ENCODE measurements around the gene KCNC2.

The KCNC2 gene

DNA sequence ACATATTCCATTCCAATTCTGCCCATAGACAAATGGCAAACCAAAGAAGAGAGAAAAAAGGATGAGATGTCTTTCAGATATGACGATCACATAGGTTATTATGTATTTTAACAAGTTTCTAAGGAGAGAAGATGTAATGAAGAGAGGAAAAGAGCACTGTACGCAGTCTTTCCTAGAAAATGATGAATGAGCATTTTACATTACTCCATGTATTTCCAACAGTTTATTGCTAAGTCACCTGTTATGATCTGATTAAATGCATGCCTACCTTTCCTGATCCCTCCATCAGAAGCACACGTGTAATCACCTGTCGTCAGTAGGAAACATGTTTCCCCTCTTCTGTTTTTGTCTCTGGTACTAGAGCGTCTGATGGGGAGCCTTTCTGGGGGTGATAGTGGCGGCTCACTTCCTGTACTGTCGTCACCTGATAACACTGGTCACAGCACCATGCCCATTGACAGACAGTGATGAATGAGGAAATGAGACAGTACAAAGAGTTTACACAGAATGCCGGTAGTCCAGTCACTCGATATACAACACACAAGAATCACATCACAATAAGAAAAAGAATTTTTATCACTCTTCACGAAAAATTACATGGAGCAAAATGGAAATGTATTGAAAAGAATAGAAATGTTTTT, 161.6 kb downstream of the KCNC2 start:
- no peak for DNase-seq

DNA sequence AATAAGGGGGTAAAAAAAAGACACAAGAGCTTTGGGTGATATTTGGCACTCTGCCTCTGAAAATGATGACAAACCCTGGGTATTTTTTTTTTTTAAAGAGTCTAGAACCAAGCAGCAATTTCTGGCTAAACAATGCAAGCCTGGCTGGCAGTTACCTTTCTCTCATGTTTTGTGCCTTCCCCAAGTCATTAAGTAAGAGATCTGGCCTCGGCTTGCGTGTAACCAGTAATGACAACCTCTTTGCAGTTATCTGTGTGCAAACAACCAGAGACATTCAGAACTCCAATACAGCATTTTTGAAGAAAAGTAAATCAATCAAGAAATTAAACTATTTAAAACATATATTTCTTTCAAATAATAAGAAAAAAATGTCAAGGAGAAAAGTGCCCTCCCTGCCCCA, 167.5 kb downstream of the KCNC2 start:
- no peak for DNase-seq

DNA sequence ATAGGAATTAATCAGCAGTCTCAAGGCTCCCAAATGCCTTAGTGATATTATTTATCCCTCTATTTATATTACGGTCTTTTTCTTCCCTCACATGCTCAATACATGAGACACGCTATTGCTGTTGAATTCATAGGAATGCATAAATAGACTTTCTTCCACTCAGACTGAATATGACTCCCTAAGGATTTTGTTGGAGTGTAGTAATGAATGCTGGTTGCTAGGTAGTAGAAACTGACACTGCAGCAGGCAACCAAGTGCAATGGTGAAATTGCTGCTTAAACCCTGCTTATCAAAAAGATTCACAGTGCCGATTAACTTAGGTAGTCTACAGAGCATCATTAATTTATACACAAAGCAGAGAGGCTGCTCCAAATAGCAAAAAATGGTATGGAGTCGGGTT, 168.2 kb downstream of the KCNC2 start:
- no peak for DNase-seq

DNA sequence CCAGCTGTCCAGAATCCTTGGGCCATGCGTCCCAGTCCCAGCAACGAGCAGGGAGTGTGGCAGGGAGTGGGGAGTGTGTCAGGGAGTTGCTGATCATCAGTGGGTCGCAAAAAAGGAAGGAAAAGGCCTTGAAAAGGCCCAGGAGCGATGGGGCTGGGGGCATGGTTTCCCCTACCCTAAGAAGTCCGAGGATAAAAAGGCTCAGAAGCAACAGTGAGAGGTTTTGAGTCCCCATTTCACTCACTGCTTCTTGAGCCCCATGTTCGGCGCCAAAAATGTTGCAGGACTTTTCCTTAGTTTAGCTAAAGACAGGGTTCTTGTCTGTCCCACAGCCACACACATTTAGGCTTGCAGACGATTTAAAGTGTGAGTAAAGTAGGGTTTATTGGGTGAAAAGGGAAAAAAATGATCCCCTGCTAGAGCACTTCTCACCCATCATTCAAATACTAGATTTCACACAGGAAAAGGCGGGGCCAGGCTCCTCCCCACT, 189.5 kb downstream of the KCNC2 start:
- no peak for DNase-seq

DNA sequence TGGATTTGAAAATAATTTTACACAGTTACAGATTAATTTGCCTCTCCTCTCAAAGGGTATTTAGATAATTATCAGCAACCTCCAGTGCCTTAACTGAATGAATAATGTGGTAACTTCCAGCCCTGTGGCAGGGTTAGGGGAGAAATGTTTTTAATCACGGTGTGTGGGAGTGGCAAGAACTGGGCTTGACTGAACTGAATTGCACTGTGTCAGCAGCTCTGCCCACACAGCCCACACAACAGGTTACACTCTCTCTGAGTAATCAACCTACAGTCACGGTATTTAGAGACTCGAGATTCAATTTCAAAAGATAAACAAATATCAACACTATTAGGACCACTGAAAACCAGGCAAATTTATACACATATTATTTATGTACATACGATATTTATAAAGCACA, 198.5 kb downstream of the KCNC2 start:
- no peak for DNase-seq

DNA sequence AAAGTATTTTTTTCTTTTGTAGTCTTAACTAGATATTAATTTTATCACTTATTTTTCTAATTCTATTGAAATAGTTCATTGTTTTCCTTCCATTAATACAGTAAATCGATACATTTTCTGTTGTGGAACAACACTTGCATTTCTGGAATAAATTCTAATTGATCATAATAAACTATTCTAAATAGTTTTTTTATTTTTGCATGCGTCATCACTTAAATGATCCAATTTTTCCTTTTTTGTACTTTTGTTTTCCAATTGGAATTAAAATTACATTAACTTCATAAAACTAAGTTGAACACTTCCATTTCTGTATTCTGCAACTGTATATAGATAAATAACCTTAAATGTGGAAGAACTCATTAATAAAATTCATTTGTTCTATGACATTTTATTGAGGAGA, 202.5 kb downstream of the KCNC2 start:
- DNase-seq = no peak

DNA sequence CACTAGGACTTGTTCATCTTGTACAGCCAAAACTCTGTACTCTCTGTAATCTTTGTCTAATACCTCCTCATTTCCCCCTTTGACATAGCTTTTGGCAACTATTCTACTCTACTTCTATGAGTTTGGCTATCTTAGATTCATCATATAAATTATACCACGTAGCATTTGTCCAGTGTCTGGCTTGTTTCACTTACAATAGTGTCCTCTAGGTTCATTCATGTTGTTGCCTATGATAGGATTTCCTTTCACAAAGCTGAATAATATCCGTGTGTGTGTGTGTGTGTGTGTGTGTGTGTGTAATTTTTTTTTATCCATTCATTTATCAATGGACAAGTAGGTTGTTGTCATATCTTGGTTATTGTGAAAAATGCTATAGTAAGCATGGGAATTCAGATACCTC, 209.5 kb downstream of the KCNC2 start:
- no peak for DNase-seq

DNA sequence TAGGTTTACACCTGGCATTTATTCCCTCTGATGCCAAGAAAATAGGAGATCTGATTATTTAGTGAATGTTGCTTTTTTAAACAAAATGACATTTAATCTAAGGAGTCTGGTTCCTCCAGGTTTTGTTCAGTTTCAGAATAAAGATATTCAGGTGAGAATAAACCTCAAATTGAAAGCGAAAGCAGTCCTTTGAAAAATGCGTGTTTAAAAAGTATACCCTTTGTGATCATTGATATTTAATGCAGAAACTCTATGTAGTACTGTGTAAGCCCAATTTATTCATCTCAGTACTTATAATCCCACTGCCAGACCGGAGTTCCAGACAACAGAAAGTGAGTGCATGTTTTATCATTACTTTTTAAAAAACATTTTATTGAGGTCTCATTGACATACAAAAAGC, 210.2 kb downstream of the KCNC2 start:
- DNase-seq = peak in 1 of 2 donors; percentile 8
